Mesothelial cell of epicardium (in vitro differentiated cells): ENCODE results near the gene BLOC1S1. TPM values are rescaled to one million over a fixed set of nuclear protein-coding genes. Genes with fewer than 3 reads are reported as not detected.
A peak's percentile ranks its signal among the peaks of the same experiment; 100 is the strongest.
"Not testable (repeated sequence)": the region's sequence is repeated elsewhere in the genome, so short reads cannot be mapped to it uniquely, and the experiment has no call there.

Experiments used
- DNase-seq, 2 experiments: peaks; one replicate each; pipeline ENCODE4 v3.0.0; 2021; ENCODE audit warnings: low spot score in 2 of 2; ENCODE audit not compliant: unreplicated experiment in 2 of 2
- H3K27ac Mint-ChIP-seq: 2 replicates; pipeline ENCODE4 v1.8.0; 2021; ENCODE audit warnings: mixed read lengths
- H3K27me3 Mint-ChIP-seq: 2 replicates; pipeline ENCODE4 v1.8.0; 2021; ENCODE audit warnings: low read depth, mixed read lengths
- H3K36me3 Mint-ChIP-seq: 2 replicates; pipeline ENCODE4 v1.8.0; 2021; ENCODE audit warnings: mixed read lengths
- H3K4me1 Mint-ChIP-seq: 2 replicates; pipeline ENCODE4 v1.8.0; 2021; ENCODE audit warnings: mixed read lengths
- H3K4me3 Mint-ChIP-seq: 2 replicates; pipeline ENCODE4 v1.8.0; 2021; ENCODE audit warnings: mild to moderate bottlenecking, moderate library complexity, mixed read lengths
- H3K9me3 Mint-ChIP-seq: 2 replicates; pipeline ENCODE4 v1.8.0; 2021; ENCODE audit warnings: mixed read lengths
- CTCF ChIP-seq: fragments of 200-600 bp; sonication (generic); IDR thresholded peaks from one replicate; pipeline ENCODE4 v1.5.0; 2021; ENCODE audit warnings: antibody characterized with exemption; ENCODE audit not compliant: unreplicated experiment
- total RNA-seq: library from RNA; stranded (reverse); gene quantifications from 3 replicates; pipeline ENCODE4 v1.2.1, GENCODE V29; 2021

The BLOC1S1 gene
- total RNA-seq, 1 donor from 2014 or later = 58.0 TPM

- Mint-ChIP-seq H3K27me3 (no peaks in the 10 kb centered on the region), H3K4me3 (no peak overlapping the region), H3K9me3 (no peaks in the 10 kb centered on the region), H3K27ac (no peak overlapping the region), H3K36me3 (peaks cover 15% of the 10 kb centered on the region), H3K4me1 (peaks cover 26% of the 10 kb centered on the region)
- TF ChIP-seq CTCF = no peak
- DNase-seq = no peak
Observed at GRCh38 chr12:55748230-55748993, 32.6 kb downstream of the BLOC1S1 start.

GRCh38 chr12:55755246-55755645 lies 39.4 kb downstream of the BLOC1S1 start:
- Mint-ChIP-seq H3K36me3 (peaks cover 28% of the 10 kb centered on the region), H3K4me1 (peaks cover 7% of the 10 kb centered on the region), H3K4me3 (no peak overlapping the region), H3K27ac (peak overlapping the region; percentile 72), H3K27me3 (no peaks in the 10 kb centered on the region), H3K9me3 (no peaks in the 10 kb centered on the region)
- TF ChIP-seq CTCF = no peak
- no peak for DNase-seq

GRCh38 chr12:55757701-55758100 lies 41.9 kb downstream of the BLOC1S1 start:
- H3K4me3 Mint-ChIP-seq = no peak overlapping the region

GRCh38 chr12:55758575-55758974 lies 42.7 kb downstream of the BLOC1S1 start:
- not testable (repeated sequence) for H3K4me3 Mint-ChIP-seq, H3K9me3 Mint-ChIP-seq, DNase-seq, H3K27me3 Mint-ChIP-seq, H3K27ac Mint-ChIP-seq, H3K4me1 Mint-ChIP-seq
- peaks cover 29% of the 10 kb centered on the region for H3K36me3 Mint-ChIP-seq

More at GRCh38 chr12:55757701-55758100, 41.9 kb downstream of the BLOC1S1 start:
- peak overlapping the region; percentile 38 for H3K27ac Mint-ChIP-seq
- peaks cover 7% of the 10 kb centered on the region for H3K4me1 Mint-ChIP-seq
- no peaks in the 10 kb centered on the region for H3K9me3 Mint-ChIP-seq
- no peak for TF ChIP-seq CTCF
- DNase-seq = no peak
- peaks cover 34% of the 10 kb centered on the region for H3K36me3 Mint-ChIP-seq
- no peaks in the 10 kb centered on the region for H3K27me3 Mint-ChIP-seq

- no peak overlapping the region for H3K27ac Mint-ChIP-seq
- no peak for TF ChIP-seq CTCF
- peaks cover 31% of the 10 kb centered on the region for H3K36me3 Mint-ChIP-seq
- DNase-seq = no peak
- peaks cover 3% of the 10 kb centered on the region for H3K4me1 Mint-ChIP-seq
- no peaks in the 10 kb centered on the region for H3K9me3 Mint-ChIP-seq
- no peak overlapping the region for H3K4me3 Mint-ChIP-seq
- no peaks in the 10 kb centered on the region for H3K27me3 Mint-ChIP-seq
Observed at GRCh38 chr12:55760663-55761062, 44.8 kb downstream of the BLOC1S1 start.

- H3K4me1 Mint-ChIP-seq = peaks cover 3% of the 10 kb centered on the region
- no peak for TF ChIP-seq CTCF
- no peak overlapping the region for H3K27ac Mint-ChIP-seq
- no peak overlapping the region for H3K4me3 Mint-ChIP-seq
- no peaks in the 10 kb centered on the region for H3K27me3 Mint-ChIP-seq
- DNase-seq = no peak
- H3K9me3 Mint-ChIP-seq = no peaks in the 10 kb centered on the region
- peaks cover 38% of the 10 kb centered on the region for H3K36me3 Mint-ChIP-seq
Observed at GRCh38 chr12:55762646-55763045, 46.8 kb downstream of the BLOC1S1 start.
